ENCODE measurements around the gene FUNDC2.

The FUNDC2 gene

DNA sequence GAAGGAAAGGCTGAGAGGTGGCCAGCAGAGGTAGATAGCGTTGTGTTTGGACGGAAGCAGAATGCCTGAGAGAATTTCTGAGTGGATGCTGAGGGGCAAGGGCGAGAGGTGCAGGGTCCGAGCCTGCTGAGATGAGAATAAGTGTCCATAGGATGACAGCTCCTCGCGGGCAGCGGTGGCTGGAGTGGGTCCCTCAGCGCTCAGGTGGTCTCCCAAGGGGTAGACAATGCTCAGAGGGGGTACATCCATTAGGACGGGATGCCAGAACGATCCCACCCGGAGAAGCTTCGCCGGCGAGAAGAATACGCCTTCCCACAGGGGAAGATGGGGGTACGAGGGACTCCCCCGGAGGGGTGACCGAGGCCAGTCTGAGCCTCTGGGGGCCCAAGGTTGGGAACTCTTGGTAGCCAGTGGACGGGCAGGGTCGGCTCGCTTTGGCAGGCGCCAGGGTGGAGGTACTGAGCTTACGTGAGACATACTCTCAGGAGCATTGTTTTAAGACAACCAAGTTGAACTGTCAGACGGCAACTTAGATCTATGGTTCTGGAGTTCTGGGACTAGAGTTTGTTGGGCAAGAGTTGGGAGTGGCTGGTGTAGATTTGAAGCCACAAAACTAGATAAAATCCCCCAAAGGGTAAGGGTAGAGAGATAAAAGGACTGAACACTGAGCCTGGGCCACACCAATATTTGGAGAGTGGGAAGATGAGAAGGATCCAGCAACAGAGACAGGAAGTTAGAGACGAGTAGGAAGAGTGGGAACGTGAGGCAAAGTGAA, 60.5 kb downstream of the FUNDC2 start:
- no peak overlapping the region for H3K4me3 ChIP-seq (ENCODE audit: control insufficient read depth, low read depth, low read length)
- DNase-seq (ENCODE audit: low read depth), result no peak
- TF ChIP-seq, protein P1, sequence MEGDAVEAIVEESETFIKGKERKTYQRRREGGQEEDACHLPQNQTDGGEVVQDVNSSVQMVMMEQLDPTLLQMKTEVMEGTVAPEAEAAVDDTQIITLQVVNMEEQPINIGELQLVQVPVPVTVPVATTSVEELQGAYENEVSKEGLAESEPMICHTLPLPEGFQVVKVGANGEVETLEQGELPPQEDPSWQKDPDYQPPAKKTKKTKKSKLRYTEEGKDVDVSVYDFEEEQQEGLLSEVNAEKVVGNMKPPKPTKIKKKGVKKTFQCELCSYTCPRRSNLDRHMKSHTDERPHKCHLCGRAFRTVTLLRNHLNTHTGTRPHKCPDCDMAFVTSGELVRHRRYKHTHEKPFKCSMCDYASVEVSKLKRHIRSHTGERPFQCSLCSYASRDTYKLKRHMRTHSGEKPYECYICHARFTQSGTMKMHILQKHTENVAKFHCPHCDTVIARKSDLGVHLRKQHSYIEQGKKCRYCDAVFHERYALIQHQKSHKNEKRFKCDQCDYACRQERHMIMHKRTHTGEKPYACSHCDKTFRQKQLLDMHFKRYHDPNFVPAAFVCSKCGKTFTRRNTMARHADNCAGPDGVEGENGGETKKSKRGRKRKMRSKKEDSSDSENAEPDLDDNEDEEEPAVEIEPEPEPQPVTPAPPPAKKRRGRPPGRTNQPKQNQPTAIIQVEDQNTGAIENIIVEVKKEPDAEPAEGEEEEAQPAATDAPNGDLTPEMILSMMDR (conservative IDR thresholded peaks at IDR 0.05; ENCODE audit: control insufficient read depth, insufficient read depth, low read depth, low read length), result no peak

DNA sequence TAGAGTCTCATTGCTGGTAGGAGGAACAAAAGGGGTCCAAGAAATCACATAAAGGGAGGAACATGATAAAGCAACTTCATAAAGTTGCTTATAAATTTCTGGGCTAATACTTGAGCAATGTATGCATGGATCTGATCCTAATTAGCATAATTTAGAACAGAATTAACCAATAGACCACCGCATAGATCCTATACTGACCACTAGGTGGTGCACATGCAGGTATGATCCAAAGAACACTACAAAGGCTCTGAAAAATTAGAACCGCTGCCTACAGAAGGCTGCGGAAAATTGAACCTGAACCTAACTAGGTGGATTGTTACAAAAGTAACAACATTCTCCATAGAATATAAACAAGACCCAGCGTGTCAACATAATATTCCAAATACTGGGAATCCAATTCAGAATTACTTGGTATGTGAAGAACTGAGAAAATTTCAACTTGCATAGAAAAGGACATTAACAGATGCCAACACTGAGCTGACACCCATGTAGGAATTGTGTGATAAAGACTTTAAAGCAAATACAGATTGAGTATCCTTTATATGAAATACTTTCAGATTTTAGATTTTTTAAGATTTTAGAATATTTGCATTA, 67.9 kb downstream of the FUNDC2 start:
- H3K4me3 ChIP-seq (ENCODE audit: control insufficient read depth, low read depth, low read length), result no peak overlapping the region
- DNase-seq (ENCODE audit: low read depth), result peak; percentile 45
- TF ChIP-seq, protein P1 (conservative IDR thresholded peaks at IDR 0.05; ENCODE audit: control insufficient read depth, insufficient read depth, low read depth, low read length), result peak; percentile 63

DNA sequence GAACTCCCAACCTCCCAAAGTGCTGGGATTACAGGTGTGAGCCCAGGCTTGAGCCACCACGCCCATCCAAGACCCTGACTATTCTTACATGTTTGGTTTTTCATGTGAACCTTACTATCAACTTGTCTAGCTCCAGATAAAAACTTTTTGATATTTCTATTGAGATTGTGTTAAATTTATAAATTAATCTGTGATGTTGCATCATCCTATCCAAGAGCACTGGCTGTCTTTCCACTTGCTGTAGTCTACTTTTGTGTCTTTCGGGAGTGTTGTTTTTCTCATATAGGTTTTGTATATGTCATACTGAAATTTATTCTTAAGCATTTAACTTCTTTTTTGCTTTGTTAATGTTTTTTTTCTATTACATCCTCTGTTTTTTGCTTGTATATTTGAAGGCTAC, 79.3 kb downstream of the FUNDC2 start:
- H3K4me3 ChIP-seq (ENCODE audit: control insufficient read depth, low read depth, low read length), result no peak overlapping the region
- DNase-seq (ENCODE audit: low read depth), result no peak
- TF ChIP-seq, protein P1 (conservative IDR thresholded peaks at IDR 0.05; ENCODE audit: control insufficient read depth, insufficient read depth, low read depth, low read length), result no peak

DNA sequence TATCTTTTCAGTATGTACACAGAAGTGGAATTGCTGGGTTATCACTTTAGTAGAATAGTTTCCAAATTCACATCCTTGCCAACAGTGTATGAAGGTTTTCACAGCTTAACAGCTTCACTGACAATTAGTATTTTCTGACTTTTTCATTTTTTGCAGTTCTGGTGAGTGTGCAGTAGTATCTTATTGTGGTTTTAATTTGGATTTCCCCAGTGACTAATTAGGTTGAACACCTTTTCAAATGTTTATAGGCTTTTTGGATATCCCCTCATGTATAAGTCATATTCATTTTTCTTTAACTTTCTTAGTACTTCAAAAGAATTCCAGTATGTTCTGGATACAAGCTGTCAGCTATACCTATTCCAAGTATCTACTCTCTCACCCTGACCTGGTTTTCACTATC, 81.8 kb downstream of the FUNDC2 start:
- no peak for DNase-seq (ENCODE audit: low read depth)
- TF ChIP-seq, protein P1 (conservative IDR thresholded peaks at IDR 0.05; ENCODE audit: control insufficient read depth, insufficient read depth, low read depth, low read length), result no peak
- H3K4me3 ChIP-seq (ENCODE audit: control insufficient read depth, low read depth, low read length), result no peak overlapping the region

All from fibroblast of mammary gland (primary cell).